ENCODE measurements around the gene LRBA.
"Not testable (repeated sequence)": the region's sequence is repeated elsewhere in the genome, so short reads cannot be mapped to it uniquely, and the experiment has no call there.

LRBA gene

DNA sequence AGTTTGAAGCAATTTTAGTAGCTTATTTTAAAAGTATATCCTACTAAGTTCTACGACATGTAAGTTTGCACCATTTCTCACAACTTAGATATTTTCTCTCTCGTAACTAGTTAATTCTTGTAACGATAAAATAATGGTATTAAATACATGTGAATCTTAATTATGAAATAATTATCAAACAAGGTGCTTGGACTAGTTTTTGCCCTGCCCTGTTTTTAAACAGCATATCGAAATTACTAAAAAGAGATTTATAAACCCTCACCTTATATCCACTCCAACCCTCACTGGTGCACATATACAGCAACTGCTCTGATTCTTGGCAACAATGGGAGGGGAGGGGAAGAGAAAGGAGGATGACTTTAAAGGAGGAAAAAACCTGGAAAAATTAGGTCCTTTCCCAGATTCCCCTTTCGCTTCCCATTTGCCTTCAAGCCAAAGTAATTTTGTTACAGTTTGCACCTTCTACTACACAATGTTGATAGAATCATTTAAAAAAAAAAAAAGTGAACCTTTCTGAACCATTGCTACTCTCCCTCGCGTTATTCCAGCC lies 434.0 kb downstream of the LRBA start:
- DNase-seq: no peak

DNA sequence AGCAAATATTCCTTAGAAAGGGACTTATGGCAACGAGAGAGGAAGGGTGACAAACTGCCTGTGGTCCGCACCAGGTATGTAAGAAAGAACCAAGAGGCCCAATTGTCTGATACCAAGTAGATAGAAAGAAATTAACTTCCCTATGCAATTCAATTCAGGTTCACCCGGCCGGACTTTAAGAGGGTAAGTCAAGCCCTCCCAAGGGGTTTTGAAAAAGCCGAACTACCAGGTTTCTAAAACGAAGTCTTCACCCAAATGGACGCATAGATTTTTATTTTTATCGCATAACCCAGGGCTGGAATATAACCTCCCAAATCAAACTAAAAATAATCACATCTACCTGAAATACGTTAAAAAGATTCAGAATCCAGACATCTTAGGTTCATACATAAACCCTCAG lies 434.8 kb downstream of the LRBA start:
- DNase-seq: no peak

DNA sequence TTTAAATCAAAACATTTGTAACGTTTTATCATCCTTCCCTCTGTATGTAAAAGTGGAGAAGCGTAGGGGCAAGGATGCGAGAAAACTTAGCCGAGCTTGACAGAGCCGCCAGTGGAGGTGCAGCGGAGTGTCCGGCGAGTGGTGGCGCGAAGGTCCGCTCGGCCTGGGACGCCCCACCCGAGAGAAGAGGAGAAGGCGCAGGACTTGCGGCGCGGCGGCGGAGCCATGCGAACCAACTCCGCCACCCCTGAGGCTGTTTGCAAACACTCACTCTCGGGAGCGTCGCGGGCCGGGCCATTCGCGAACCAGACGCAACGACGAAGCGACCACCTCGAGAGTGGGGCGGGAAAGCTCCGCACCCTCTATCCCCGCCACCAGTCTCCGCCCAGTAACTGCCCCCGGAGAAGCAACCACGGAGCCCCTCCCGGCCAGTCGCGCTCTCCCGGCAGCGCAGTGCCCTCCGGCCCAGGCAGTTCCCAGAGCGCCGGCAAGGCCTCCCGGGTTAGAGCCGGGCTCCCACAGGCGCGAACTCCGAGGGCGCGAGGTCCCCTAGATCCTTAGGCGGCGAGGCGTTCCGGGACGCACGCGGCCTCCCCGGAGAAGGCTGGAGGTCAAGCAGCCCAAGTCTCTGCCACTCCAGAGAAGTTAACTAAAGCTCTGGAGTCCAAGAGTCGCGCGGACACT lies 435.4 kb downstream of the LRBA start:
- DNase-seq: no peak

DNA sequence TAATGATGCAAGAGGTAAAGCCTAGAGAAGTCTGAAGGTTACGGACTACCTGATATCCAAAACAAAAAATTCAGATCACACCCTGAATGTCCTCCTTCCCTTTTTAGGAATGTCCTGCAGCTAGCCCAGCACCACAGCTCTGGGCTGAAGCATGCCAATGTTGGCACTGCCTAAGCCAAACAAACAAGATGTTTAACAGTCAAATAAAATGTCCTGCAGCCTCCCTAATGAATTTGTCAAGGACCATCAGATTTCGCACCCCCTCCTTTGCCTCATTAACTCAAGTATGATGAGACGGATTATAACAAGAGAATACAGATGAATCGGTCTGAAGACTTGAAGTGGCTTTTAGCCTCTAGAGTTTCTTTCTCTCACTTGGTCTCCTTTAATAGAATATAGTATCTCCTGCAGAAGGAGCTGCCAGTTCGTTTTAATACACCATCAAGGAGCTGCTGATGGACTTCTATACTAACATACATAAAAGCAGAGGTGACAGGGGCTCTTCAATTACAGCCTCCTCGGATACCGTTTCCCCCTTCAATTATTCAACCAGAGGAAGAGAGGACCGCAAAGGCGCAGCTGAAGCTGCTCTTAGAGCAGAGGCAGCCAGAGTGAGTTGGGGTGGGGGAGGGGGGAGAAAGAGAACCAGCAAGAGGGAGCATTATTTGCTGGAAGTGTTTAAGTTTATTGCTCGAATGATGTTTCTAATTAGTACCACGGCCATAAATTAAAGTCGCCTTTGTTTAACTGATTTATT lies 436.2 kb downstream of the LRBA start:
- DNase-seq: no peak

DNA sequence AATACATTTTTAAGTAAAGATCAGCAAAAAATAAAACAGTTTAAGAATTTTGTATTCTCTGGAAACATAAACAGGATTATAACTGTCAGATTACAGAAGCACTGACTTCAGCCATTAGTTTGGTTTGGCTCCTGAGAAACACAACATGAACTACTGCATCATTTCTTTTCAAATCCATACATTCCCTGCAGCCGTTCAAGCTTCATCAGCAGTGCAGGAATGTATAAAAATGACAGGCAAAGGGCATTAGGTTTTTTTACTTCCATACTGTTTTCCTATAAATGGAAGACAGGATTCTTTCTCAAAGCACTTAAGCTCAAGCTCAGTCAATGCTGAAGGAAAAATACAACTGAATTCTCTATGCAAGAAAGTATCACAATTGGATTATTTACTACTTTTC lies 437.3 kb downstream of the LRBA start:
- no peak for DNase-seq

DNA sequence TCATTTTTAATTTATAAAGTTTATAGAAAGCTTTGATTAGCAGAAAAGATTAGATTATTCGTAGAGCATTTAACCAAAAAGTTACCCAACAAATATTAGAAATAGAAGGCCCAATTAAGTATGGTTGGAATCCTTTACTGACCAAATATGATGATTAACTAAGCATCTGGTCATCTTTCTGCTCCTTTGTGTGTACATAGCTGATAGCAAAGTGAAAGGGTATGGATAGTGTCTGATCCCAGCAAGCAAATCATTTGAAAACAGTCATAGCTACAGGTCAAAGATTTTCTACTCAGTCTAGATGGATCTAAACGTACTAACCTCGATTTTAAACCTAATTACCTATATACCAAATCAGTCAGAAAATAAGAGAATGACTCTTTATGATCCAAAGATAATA lies 440.4 kb downstream of the LRBA start:
- DNase-seq: no peak

DNA sequence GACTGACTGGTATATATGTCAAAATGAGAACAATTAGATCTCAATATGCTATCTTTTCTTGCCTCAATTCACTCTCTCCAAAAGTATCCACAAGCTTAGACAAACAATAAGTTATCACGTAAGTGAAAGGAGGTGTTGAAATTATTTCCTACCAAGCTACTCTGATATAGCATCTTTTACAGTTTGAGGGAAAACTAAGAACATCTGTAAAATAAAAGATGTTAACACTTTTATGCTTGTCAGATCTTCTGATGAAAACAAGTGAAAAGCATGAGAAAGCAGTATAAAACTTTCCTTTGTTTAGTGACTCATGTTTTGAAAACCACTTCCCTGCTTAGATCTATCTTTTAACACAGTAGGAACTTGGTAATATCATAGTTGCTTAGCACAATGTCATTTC lies 441.6 kb downstream of the LRBA start:
- peak in 1 of 2 donors; percentile 16 for DNase-seq

- no peak for DNase-seq
Observed at GRCh38 chr4:150572704-150573504, 442.2 kb downstream of the LRBA start.

- no peak for DNase-seq
Observed at GRCh38 chr4:150570862-150571261, 444.2 kb downstream of the LRBA start.

- no peak for DNase-seq
Observed at GRCh38 chr4:150569998-150570535, 445.0 kb downstream of the LRBA start.

GRCh38 chr4:150569384-150569987 lies 445.6 kb downstream of the LRBA start:
- DNase-seq: no peak

GRCh38 chr4:150567070-150567469 lies 448.0 kb downstream of the LRBA start:
- no peak for DNase-seq

DNA sequence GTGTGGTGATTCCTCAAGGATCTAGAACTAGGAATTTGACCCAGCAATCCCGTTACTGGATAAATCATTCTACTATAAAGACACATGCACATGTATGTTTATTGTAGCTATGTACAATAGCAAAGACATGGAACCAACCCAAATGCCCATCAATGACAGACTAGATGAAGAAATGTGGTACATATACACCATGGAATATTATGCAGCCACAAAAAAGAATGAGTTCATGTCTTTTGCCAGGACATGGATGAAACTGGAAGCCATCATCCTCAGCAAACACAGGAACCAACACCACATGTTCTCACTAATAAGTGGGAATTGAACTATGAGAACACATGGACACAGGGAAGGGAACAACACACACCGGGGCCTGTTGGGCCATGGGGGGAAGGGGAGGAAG lies 450.1 kb downstream of the LRBA start:
- not testable (repeated sequence) for DNase-seq

GRCh38 chr4:150562751-150563150 lies 452.3 kb downstream of the LRBA start:
- no peak for DNase-seq

DNA sequence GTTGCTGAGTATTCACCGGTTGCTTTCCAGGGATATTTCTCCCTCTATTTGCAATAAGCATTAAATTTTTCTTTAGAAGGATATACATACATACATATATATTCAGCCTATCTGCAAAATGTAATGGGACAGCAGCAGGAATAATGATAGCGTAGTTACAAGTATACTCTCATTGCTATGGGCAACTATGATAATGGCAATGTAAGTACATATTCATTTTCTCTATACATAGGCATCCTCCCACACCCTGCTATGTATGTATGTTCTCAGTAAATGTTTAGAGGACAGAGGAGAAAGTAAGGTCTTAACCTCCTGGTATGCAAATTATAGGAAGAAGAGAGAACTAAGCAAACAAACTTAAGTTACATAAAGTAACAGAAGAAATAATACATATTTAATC lies 452.8 kb downstream of the LRBA start:
- DNase-seq: no peak

DNA sequence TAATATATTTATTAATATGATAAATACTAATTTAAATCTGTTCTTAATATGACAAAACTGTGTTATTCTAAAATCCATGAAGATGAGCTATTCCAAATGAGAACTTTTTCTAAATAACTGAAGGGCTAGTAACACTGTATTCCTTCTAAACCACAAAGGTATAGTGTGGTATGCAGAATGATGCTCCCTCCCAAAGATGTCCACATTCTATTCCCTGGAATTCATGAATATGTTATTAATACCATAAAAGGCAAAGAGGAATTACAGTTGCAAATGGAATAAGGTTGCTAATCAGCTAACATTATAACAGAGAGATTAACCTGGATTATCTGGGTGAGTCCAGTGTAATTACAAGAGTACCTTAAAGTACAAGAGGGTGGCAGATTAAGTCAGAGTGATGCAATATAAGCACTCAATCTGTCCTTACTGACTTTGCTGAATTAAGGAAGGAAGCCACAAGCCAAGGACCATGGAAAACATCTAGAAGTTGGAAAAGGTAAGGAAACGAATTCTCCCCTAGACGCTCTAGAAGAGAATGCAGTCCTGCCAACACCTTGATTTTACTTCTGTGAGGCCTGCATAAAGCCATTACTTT lies 453.8 kb downstream of the LRBA start:
- DNase-seq: no peak

DNA sequence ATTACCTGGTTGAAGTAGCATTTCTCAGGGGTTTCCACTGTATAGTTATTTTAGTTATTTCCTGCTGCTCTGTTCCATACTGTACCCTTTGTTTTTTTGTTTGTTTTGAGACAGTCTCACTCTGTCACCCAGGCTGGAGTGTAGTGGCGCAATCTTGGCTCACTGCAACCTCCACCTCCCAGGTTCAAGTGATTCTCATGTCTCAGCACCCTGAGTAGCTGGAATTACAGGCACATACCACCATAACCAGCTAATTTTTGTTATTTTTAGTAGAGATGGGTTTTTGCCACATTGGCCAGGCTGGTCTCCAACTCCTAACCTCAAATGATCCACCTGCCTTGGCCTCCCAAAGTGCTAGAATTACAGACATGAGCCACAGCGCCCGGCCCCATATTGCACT lies 457.3 kb downstream of the LRBA start:
- not testable (repeated sequence) for DNase-seq

- no peak for DNase-seq
Observed at GRCh38 chr4:150547154-150547838, 467.8 kb downstream of the LRBA start.

DNA sequence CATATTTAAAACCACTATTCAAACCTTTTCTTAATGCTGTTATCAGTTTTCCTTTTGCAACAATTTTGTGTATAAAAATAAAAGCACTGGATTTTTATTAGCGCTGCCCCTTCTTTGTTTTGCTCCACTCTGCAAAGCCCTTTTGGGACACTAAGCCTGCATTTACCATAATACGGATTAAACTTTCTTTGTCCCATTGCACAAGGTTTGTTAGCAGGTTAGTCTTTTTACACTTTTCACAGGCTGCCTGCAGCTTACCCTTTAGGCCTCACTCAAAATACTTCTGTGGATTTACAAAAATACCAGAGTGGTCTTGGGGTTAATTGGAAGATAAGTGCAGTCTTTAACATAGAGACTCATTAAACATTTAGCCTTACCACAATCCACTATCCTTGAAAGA lies 468.8 kb downstream of the LRBA start:
- DNase-seq: no peak

DNA sequence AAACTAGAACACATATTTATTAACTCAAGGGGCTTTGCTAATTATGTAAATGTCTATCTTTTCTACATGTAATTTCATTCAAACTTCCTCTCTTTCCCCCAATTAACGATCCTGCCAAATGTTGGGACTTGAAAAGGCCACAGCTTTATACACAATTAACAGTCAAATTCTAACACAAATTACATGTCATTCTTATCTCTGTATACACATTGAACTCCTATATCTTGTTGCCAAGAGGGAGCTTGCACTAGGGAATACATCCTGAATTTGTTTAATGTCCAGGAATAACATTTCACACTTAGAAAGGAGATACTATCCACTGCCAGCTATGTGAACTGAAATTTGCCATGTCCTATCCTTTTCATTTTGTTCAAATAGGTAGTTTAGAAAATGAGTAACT lies 472.0 kb downstream of the LRBA start:
- DNase-seq: no peak

GRCh38 chr4:150541681-150542080 lies 473.4 kb downstream of the LRBA start:
- no peak for DNase-seq

DNA sequence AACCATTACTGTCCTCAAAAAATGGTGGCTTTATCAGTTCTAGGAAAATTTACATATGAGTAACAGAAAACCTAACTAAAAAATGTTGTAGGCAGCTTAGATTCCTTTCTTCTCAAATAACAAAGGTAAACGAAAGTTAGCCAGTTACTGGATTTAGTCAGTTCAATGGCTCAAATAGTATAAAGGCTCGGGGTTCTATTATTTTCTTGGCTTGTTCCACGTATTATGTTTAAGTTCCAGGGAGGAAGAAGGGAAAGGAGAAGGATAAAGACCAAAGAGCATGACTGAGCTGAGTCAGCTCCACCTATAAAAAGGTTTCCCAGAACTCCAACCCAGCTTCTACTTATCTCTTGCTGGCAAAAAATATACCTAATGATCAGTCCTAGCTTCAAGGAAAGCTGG lies 474.1 kb downstream of the LRBA start:
- no peak for DNase-seq
